HEK293T (cell line): ENCODE results near the gene CEP97.
A peak's percentile ranks its signal among the peaks of the same experiment; 100 is the strongest.

Source experiments
- CTCF ChIA-PET: fragments of 350-600 bp; formaldehyde crosslinking; extraction: SDS; loops from one replicate; lab custom pipeline; 2021; ENCODE audit warnings: antibody characterized with exemption, inconsistent platforms; lab: Yijun Ruan, JAX
- POLR2A ChIA-PET: fragments of 350-600 bp; formaldehyde crosslinking; extraction: SDS; loops from one replicate; lab custom pipeline; 2020; ENCODE audit warnings: antibody characterized with exemption, inconsistent platforms; lab: Yijun Ruan, JAX
- DNase-seq: peaks from one replicate; pipeline ENCODE4 v3.0.0; 2012; ENCODE audit warnings: mixed read lengths; ENCODE audit errors: extremely low spot score
- ARNT ChIP-seq: fragments of 450-650 bp; IDR thresholded peaks from 2 replicates; pipeline ENCODE4 v1.6.1; 2017; ENCODE audit warnings: mild to moderate bottlenecking
- BHLHE40 ChIP-seq: fragments of 450-650 bp; IDR thresholded peaks from 2 replicates; pipeline ENCODE4 v1.6.1; 2016; ENCODE audit warnings: mild to moderate bottlenecking, moderate library complexity, borderline replicate concordance
- CTBP1 ChIP-seq: fragments of 450-650 bp; IDR thresholded peaks from 2 replicates; pipeline ENCODE4 v1.6.1; 2016; ENCODE audit warnings: borderline replicate concordance
- ELF4 ChIP-seq: fragments of 450-650 bp; IDR thresholded peaks from 2 replicates; pipeline ENCODE4 v1.6.1; 2017; ENCODE audit warnings: antibody characterized with exemption
- FOXA1 ChIP-seq: fragments of 450-650 bp; IDR thresholded peaks from 2 replicates; pipeline ENCODE4 v1.6.1; 2016; ENCODE audit warnings: mild to moderate bottlenecking
- FOXK2 ChIP-seq: fragments of 450-650 bp; IDR thresholded peaks from 2 replicates; pipeline ENCODE4 v1.6.1; 2016; ENCODE audit warnings: mild to moderate bottlenecking
- FOXM1 ChIP-seq: fragments of 450-650 bp; IDR thresholded peaks from 2 replicates; pipeline ENCODE4 v1.6.1; 2017; ENCODE audit warnings: mild to moderate bottlenecking, borderline replicate concordance
- HDGF ChIP-seq: fragments of 450-650 bp; IDR thresholded peaks from 2 replicates; pipeline ENCODE4 v1.6.1; 2017; ENCODE audit warnings: antibody characterized with exemption, borderline replicate concordance
- L3MBTL2 ChIP-seq: fragments of 450-650 bp; conservative IDR thresholded peaks from 2 replicates; pipeline ENCODE4 v1.6.1; 2016; ENCODE audit warnings: mild to moderate bottlenecking
- LEF1 ChIP-seq: fragments of 450-650 bp; IDR thresholded peaks from 2 replicates; pipeline ENCODE4 v1.6.1; 2017; ENCODE audit warnings: mild to moderate bottlenecking, borderline replicate concordance
- NFRKB ChIP-seq: fragments of 450-650 bp; IDR thresholded peaks from 2 replicates; pipeline ENCODE4 v1.6.1; 2016; ENCODE audit warnings: mild to moderate bottlenecking, moderate library complexity
- PKNOX1 ChIP-seq: fragments of 450-650 bp; IDR thresholded peaks from 2 replicates; pipeline ENCODE4 v1.6.1; 2016
- SP1 ChIP-seq: fragments of 450-650 bp; IDR thresholded peaks from 2 replicates; pipeline ENCODE4 v1.6.1; 2017
- SUZ12 ChIP-seq: fragments of 450-650 bp; IDR thresholded peaks from 2 replicates; pipeline ENCODE4 v1.6.1; 2016; ENCODE audit warnings: mild to moderate bottlenecking
- TARDBP ChIP-seq: fragments of 450-650 bp; IDR thresholded peaks from 2 replicates; pipeline ENCODE4 v1.6.1; 2016
- ZNF384 ChIP-seq: fragments of 450-650 bp; IDR thresholded peaks from 2 replicates; pipeline ENCODE4 v1.6.1; 2016

CEP97 gene

DNA sequence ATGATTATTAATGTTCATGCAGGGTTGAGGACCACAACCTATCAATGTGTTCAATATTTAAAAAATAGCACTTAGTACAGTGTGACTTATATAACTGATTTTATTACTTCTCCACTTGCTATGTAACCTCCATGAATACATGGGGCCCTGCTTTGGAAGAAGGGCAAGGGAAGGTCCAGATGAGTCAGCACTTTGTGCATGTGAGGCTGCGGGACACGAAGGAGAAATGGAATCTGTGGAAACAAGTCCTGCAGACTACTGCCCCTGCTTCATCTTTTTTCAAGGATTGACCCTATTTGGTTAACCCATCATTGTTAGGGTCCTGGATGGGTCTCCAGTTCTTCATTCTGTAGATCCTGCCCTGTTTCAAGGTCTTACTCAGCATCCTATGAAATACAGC is 56.2 kb downstream of the CEP97 start:
- POLR2A ChIA-PET = interaction anchor here (0.6 kb wide), 1 partner anchor 37 kb away, joined by 3 read pairs; no protein-coding TSS in a partner anchor
- DNase-seq = peak; percentile 22
- CTCF ChIA-PET = no interaction called here
- TF ChIP-seq LEF1 (no peak), FOXM1 (no peak), L3MBTL2 (peak; percentile 57), CTBP1 (no peak)

DNA sequence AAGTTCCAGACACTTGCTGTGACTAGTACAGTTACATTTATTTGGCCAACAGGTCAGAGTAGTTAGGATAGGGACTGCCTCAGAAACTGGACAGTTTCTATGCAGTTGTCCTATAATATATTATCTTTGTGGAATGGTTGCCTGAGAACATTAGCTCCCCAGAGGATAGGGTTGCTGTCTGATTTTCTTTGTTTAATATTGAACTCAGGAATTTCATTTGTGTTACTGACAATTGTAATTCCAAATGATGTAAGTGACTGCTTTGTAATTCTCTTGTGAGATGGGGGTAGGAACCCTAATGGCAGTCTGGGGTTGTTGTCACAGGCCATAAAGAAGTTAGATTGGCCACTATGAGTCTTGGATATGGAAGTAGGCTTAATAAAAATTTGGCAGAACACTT is 56.8 kb downstream of the CEP97 start:
- ChIA-PET POLR2A (interaction anchor here (0.6 kb wide), 1 partner anchor 37 kb away, joined by 3 read pairs; no protein-coding TSS in a partner anchor), CTCF (no interaction called here)
- no peak for TF ChIP-seq FOXK2
- TF ChIP-seq SP1 = no peak
- TF ChIP-seq L3MBTL2 = no peak
- TF ChIP-seq ZNF384 = no peak
- DNase-seq = no peak

DNA sequence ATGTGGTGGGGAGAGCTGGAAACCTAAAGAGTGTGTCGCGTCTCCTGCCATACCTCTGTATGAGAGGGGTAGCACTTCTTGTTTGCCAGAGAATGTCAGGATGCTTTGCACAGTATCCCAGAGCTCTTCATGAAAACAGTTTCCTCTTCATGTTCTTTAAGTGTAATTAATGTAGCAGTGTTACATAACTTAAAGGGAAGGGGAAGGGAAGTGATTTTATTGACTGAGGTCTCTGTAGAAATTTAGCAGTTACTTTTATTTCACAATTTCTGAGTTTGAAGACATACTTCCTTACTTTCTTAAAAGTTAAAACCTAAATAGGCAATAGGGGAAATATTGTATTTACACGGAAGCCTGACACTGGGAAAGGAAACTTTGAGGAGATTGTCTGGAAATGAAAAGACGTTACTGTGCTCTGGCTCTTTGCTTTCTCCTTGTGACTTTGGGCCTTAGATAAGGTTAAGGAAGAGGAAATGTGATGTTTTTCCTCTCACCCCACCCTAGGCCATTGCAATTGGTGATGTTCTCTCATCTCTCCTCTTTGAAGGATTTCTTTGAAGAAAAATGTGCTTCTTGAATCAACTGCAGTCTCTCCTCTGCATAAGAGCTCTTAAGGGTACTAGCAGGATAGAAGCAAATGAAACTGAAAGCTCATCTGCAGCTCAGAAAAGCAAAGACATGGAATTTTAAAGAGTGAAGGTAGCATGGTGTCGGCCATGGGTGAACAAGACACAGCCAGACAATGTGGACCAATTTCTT is 60.6 kb downstream of the CEP97 start:
- TF ChIP-seq FOXM1 (no peak), FOXK2 (no peak), BHLHE40 (no peak), HDGF (no peak), ZNF384 (no peak), NFRKB (no peak), SUZ12 (no peak), TARDBP (no peak), LEF1 (no peak), ARNT (no peak), L3MBTL2 (no peak), CTBP1 (no peak), SP1 (no peak), FOXA1 (no peak), ELF4 (no peak), PKNOX1 (no peak)
- CTCF ChIA-PET = no interaction called here
- POLR2A ChIA-PET = no interaction called here
- DNase-seq = no peak

GRCh38 chr3:101791778-101792177 is 67.4 kb downstream of the CEP97 start:
- DNase-seq = no peak
- ChIA-PET CTCF (no interaction called here), POLR2A (no interaction called here)
- TF ChIP-seq ELF4 (no peak), SP1 (no peak), LEF1 (no peak), ZNF384 (no peak), PKNOX1 (no peak), FOXM1 (no peak), FOXA1 (no peak), HDGF (no peak), BHLHE40 (no peak), ARNT (no peak), TARDBP (no peak)

DNA sequence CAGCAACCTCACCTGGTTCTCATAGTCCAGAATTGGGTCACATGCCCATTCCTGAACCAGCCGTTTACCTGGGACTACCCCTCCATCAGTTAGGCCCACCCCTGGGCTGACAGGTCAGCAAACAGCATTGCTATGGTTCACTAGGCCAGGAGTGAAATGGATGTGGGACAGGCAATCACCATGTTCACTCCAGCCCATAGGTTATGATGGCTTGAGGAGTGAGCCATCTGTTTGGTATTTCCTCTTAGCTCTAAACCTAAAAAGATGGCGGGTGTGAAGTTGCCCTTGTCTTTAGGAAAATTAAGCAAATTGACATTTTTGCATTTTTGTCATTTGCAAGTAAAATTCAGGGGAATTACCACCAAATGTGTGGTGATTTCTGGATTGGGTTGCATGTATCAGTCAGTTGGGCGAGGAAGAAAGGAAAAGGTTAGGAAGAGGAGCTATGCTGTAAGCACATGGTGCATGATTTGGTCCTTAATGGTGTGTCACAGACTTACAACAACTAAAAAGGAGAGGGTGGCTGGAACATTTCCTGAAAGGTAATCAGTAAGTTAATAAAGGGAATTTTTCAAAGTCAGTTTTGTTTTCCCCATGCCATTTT is 71.8 kb downstream of the CEP97 start:
- TF ChIP-seq L3MBTL2 = no peak
- no peak for TF ChIP-seq CTBP1
- no peak for TF ChIP-seq PKNOX1
- no peak for TF ChIP-seq BHLHE40
- TF ChIP-seq FOXA1 = no peak
- no peak for TF ChIP-seq ARNT
- TF ChIP-seq HDGF = no peak
- TF ChIP-seq FOXK2 = no peak
- TF ChIP-seq TARDBP = no peak
- TF ChIP-seq SUZ12 = no peak
- TF ChIP-seq FOXM1 = no peak
- TF ChIP-seq ELF4 = no peak
- TF ChIP-seq ZNF384 = no peak
- no peak for TF ChIP-seq SP1
- no peak for TF ChIP-seq NFRKB
- CTCF ChIA-PET = no interaction called here
- no peak for DNase-seq
- POLR2A ChIA-PET = no interaction called here

DNA sequence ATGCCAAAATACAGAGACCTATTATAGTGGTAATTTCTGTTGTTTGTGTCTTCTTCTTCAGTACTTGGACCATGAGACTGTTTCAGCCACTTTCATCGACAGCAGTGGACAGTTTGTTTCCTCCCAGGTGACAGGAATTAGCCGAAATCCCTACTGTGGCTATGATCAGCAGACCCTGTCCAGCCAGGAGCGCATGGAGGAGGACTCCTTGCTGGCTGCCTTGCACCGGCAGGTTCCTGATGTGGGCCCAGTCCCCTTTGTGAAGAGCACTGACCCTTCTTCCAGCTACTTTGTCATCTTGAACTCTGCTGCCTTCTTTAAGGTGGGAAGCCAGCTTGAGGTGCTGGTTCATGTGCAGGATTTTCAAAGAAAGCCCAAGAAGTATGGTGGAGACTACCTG is 76.8 kb downstream of the CEP97 start:
- DNase-seq = no peak
- no peak for TF ChIP-seq NFRKB
- TF ChIP-seq TARDBP = no peak
- TF ChIP-seq FOXA1 = no peak
- TF ChIP-seq HDGF = no peak
- no peak for TF ChIP-seq ELF4
- no peak for TF ChIP-seq L3MBTL2
- no peak for TF ChIP-seq PKNOX1
- TF ChIP-seq FOXK2 = no peak
- no peak for TF ChIP-seq SP1
- no peak for TF ChIP-seq CTBP1
- no peak for TF ChIP-seq ARNT
- TF ChIP-seq LEF1 = no peak
- no peak for TF ChIP-seq BHLHE40
- CTCF ChIA-PET = no interaction called here
- POLR2A ChIA-PET = no interaction called here
